Right hindlimb (tissue), 1 donor: Measurements from ENCODE around the gene EID1.

Source experiments
- DNase-seq: peaks from one replicate; pipeline ENCODE4 v3.0.0-alpha.2; 2018

Gene EID1

GRCh38 chr15:48914717-48915116 lies 36.8 kb downstream of the EID1 start:
- DNase-seq: no peak

GRCh38 chr15:48915861-48916260 lies 37.9 kb downstream of the EID1 start:
- DNase-seq: no peak

- DNase-seq: no peak
Observed at GRCh38 chr15:48916721-48917120, 38.8 kb downstream of the EID1 start.

- DNase-seq: no peak
Observed at GRCh38 chr15:48922046-48922445, 44.1 kb downstream of the EID1 start.

- DNase-seq: no peak
Observed at GRCh38 chr15:48924528-48925393, 46.8 kb downstream of the EID1 start.

- no peak for DNase-seq
Observed at GRCh38 chr15:48925714-48926223, 47.8 kb downstream of the EID1 start.

GRCh38 chr15:48928877-48929538 lies 51.1 kb downstream of the EID1 start:
- no peak for DNase-seq

GRCh38 chr15:48929661-48930060 lies 51.7 kb downstream of the EID1 start:
- DNase-seq: no peak
